CD4-positive, alpha-beta T cell treated with Interleukin-12 subunit alpha and Interleukin-12 subunit beta, for 1 hour (primary cell): ENCODE measurements around the gene ATF3.

ENCODE experiments used
- DNase-seq: peaks from one replicate; pipeline ENCODE4 v3.0.0-alpha.2; 2020

The ATF3 gene

DNA sequence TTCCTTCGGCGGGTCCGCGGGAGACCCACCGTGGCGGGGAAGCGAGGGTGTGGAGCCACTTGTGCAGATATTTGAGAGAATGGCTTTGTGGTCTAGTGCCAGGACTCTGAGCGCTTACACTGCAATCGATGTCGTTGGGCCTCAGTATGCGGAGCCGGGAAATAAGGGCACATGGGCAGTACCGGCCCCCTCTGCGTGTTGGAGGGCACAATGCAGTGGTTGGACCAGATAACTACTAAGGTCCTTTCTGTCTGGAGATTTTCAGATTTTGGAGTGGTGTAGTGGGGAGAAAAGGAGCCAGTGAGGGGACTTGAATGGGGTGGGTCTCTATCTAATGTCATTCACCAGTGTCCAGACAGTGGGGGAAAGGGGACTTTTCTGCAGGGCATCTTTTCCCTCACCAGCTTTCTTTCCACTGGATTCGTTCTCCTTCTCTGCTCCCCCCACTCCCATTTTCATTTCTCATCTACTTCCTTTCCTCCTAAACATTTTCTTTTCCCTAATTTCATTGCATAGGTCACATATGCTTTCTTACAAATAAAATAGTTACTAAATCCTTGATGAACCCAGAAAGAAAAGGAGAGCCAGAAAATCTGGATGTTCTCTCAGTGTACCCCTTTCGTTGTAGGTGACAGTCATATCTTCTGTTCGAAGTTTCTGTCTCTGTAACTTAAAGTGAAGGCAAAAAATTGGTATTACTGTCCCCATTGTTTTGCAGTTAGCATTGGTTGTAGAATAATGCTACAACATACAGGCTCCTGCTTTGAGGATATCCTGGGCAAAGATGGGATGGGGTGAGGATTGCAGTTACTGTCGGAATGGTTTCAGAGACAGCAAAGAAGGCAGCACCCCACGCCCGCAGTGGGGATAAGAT, 1.4 kb downstream of the ATF3 start:
- DNase-seq = no peak

DNA sequence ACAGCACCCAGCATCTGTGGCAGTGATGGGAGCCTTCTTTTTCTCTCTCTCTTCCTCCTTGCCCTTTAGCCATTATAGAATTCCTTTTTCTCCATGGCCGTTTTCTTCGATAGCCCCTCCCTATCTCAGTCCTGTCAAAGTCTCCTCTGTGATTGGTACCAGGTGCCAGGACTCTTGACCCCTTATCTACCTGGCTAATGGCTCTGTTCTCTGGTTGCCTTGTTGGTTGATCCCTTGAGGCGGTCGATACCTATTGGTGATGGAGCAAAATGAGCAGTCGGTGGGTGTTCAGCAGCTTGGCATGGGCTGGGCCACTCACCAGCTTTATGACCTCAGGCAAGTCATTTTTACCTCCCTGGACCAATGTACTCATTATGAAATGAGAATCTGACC, 2.0 kb downstream of the ATF3 start:
- no peak for DNase-seq

DNA sequence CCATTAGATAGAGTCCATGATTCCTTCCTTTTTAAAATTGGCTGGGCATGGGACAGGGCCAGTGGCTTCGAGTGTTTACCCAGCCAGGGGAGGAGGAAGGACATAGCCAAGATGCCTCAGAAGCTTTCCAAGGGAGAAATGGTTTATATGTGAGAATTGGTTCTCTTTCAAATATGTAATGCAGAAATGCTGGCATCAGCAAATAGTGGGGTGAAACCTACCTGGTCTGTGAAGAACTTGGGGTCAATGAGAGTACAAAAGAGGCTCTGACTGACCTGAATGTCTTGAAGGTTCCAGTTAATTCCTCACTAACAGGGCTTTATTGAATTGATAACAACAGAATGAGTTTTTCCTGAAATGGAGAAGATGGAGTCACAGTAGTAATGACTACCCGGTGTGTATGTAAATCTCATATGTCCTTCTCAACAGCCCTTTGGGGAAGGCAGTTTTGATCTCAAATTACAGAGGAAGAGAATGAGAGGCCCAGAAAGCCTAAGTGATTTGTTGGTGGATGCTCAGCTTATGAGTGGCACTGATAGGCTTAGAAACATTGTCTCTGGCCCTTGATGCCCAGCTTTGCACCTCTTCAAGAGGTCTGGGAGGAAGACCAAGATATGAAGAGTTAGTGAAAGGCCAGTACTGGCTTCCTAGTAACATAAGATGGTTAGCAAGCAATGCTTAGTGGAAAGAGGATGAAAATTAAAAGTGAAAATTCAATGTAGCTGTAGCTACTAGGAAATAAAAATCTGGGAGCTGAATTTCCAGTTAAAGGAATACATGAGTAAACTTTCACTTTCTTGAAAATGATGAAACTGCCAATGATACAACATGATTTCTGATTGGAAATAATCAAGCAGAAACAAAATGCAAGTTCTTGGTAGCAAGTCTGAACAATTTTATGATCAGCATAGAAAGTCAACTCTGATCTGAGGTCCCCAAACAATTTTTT, 2.7 kb downstream of the ATF3 start:
- peak; percentile 7 for DNase-seq

- peak; percentile 7 for DNase-seq
Measured at GRCh38 chr1:212612041-212612961, 3.7 kb downstream of the ATF3 start.

- DNase-seq = peak; percentile 20
Measured at GRCh38 chr1:212613440-212614335, 5.1 kb downstream of the ATF3 start.

GRCh38 chr1:212614453-212615200, 6.1 kb downstream of the ATF3 start:
- no peak for DNase-seq

DNA sequence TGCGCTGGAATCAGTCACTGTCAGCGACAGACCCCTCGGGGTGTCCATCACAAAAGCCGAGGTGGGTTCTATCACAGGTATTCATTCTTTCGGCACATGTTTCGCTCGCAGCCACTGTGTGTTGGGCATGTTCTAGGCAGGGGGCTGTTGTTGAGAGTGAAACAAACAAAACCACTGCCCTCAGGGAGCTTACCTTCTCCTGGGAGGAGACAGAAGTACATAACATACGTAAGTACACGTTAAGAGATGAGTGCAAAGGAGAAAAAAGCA, 6.6 kb downstream of the ATF3 start:
- peak; percentile 8 for DNase-seq

- peak; percentile 7 for DNase-seq
Measured at GRCh38 chr1:212618466-212619210, 10.1 kb downstream of the ATF3 start.

DNA sequence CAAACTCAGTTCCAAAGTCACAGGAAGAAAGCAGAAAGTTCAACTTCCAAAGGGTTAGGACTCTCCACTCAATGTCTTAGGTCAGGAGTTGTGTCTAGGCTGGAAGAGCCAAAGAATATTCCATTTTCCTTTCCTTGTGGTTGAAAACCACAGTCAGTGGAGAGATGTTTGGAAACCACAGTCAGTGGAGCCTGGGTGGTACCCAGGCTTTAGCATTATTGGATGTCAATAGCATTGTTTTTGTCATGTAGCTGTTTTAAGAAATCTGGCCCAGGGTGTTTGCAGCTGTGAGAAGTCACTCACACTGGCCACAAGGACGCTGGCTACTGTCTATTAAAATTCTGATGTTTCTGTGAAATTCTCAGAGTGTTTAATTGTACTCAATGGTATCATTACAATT, 11.7 kb downstream of the ATF3 start:
- no peak for DNase-seq

DNA sequence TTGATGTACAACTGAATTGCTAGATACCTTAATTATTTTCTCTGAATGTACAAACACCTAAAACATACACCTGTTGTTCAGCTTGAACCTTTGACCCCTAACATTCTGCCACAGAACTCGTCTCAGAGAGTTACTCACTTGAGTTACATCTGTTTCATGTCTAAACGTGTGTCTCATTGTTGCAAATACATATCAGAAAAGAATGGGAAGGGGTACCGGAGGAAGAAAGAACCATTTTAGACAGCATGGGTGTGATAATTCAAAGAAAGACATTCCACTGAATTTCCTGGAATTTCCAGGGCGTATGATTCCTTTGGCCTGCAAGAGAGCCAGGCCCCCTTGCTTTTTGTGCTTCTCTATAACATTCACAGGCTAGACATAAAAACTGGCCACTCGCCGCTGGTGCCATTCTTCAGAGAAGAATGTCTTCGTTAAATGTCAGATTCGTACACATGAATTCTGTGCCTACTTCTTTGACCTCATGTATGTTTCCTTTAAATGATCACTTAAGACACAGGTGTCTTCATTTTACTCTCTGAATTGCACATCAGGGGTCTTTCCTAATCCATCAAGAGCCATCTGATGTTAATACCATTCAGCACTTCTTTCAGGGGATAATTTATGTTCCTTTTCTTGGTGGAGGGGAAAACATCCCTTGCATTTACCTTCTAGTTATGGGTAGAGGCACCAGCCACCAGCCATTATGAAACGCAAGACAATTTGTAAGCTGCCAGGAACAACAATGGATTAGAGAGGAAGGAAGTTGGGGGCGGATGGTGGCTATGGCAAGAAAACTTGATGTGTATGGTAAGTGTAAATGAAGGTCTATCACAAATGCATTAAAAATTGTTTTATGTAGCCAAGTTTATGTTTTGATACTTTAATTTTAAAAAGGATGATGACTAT, 12.7 kb downstream of the ATF3 start:
- peak; percentile 28 for DNase-seq

DNA sequence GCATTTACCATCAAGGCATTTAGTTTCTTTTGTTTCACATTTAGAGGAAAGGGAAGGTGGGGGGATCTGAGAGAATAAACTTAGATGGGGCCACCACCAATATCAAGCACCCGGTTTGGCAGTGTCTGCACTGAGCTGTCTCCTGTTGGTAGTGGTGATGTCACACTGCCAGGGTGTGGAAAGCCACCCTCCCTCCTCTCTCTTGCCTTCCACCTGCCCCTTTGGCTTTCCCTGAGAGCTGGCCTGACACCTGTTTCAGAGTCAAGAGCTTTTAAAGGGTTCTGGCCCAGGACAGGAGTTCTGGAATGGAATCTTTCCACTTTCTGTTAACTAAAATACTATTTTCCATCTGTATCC, 13.4 kb downstream of the ATF3 start:
- peak; percentile 38 for DNase-seq

DNA sequence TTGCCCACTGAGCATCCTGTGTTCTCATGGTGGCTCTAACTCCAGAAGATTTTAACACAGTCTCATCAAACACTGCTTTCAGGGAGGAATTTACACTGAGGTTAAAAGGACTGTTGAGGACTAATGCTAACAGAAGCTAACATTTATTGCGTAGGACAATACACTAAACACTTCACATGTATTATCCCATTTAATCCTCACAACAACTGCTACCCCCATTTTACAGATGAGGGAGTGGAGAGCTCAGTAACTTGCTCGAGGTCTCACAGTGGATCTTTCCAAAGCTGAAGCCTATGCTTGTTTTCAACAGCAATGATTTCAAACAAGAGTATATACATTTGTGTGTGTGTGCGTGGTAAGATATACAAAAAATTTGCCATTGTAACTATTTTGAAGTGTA, 13.9 kb downstream of the ATF3 start:
- no peak for DNase-seq

GRCh38 chr1:212622906-212623305, 14.3 kb downstream of the ATF3 start:
- DNase-seq = peak; percentile 26

- DNase-seq = peak; percentile 22
Measured at GRCh38 chr1:212623603-212624002, 15.0 kb downstream of the ATF3 start.

DNA sequence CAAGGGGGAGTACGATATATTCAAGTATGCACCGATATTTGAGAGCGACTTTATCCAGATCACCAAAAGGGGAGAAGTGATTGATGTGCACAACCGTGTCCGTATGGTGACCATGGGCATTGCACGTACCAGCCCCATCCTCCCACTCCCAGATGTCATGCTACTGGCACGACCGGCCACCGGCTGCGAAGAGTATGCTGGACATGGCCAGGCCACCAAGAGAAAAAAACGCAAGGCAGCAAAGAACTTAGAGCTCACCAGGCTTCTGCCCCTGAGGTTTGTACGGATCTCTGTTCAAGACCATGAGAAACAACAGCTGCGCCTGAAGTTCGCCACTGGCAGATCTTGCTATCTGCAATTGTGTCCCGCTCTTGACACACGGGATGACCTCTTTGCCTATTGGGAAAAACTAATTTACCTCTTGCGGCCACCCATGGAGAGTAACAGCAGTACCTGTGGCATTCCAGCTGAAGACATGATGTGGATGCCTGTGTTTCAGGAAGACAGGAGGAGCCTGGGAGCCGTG, 16.5 kb downstream of the ATF3 start:
- peak; percentile 11 for DNase-seq

DNA sequence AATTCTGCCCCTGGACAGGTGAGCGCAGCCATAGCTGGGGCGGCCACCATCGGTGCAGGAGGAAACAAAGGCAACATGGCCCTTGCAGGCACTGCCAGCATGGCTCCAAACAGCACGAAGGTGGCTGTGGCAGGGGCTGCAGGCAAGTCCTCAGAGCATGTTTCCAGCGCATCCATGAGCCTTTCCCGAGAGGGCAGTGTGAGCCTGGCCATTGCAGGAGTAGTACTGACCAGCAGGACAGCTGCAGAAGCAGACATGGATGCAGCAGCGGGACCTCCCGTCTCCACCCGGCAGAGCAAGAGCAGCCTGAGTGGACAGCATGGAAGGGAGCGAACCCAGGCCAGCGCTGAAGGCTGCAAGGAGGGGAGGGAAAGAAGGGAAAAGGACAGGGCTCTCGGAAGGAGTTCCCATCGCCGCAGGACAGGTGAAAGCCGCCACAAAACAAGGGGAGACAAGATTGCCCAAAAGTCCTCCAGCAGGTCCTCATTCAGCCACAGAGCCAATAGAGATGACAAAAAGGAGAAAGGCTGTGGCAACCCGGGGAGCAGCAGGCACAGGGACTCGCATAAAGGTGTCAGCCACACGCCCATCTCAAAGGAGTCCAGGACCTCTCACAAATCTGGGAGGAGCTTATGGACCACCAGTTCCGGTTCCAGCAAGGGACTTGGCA, 17.4 kb downstream of the ATF3 start:
- no peak for DNase-seq

DNA sequence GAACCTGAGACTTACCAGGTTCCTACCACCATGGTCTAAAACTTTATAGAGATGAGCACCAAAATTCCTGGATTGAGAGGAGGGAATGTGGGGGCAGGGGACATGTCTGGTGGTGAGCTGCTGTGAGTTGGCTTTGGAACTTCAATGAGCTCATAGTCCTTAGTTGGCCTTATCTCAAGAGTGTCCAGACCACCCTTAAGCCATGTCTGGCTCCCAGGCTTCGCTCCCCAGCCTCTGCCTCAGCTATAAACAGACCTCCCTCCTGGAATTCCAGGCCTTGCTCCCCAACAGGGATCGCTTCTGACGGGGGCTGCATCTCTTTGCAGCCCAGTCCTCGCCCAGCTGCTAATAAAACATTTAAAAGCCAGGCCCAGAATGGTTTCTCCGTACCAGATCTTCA, 19.5 kb downstream of the ATF3 start:
- DNase-seq = no peak

GRCh38 chr1:212628813-212629415, 20.4 kb downstream of the ATF3 start:
- no peak for DNase-seq
